Cardiac septum (tissue), 1 donor: ENCODE results near the gene UGGT2. TPM values are rescaled to one million over a fixed set of nuclear protein-coding genes. Genes with fewer than 3 reads are reported as not detected.
"Not testable (repeated sequence)": the region's sequence is repeated elsewhere in the genome, so short reads cannot be mapped to it uniquely, and the experiment has no call there.

Source experiments
- DNase-seq: peaks from one replicate; pipeline ENCODE4 v3.0.0-alpha.2; 2020; ENCODE audit warnings: low spot score
- intact Hi-C: fragments of 100-400 bp; cut with DNase I; formaldehyde crosslinking; loops from one replicate; pipeline ENCODE4 v1.14.0; 2022
- total RNA-seq: library from RNA; stranded (reverse); fragmentation: NEBNext Ultra II Directional; extraction: Animal tissue kit (Norgen Biotek cat#: 25700); gene quantifications from one replicate; pipeline ENCODE4 v1.2.1, GENCODE V29; 2021
- donor health status: DM: no; HTN: no; CAD: no.

Gene UGGT2
- total RNA-seq, 1 donor from 2014 or later: 13.9 TPM

DNA sequence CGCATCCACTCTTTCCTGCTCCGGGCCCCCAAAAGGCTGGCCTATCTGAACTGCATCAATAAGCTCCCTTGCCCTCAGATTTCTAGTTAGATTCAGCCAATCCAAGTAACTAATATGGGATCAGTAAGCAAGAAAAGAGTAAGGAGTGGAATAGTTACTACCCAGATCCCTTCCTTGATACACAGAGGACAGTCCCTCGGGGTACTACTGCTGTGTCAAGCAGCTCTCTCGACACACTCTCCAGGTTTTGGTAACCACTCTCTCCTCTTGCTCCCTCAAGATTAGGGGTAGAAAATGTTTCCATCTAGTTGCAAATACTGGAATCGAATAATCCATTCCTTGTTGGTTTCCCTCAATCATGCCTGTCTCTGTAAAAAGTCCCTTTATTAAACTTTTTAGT lies 65.4 kb downstream of the UGGT2 start:
- intact Hi-C loops: no loop called here
- no peak for DNase-seq

DNA sequence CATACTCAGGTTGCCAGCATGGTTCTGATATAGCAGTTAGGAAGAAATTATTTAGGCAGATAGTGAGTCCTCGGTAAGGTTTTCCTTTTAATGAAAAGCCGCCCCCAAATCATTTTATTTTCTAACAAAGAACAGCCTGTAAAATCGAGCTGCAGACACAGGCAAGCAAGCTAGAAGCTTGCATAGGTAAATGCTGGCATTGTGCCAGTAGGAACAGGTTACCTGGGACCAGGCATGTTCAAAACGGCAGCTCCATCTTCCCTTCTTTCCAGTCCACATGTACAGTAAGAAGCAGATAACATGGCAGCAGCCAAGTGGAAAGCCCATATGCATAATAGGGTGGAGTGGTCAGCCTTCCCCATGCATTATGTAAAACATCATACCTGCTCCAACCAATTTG lies 71.1 kb downstream of the UGGT2 start:
- intact Hi-C loops: no loop called here
- DNase-seq: no peak

DNA sequence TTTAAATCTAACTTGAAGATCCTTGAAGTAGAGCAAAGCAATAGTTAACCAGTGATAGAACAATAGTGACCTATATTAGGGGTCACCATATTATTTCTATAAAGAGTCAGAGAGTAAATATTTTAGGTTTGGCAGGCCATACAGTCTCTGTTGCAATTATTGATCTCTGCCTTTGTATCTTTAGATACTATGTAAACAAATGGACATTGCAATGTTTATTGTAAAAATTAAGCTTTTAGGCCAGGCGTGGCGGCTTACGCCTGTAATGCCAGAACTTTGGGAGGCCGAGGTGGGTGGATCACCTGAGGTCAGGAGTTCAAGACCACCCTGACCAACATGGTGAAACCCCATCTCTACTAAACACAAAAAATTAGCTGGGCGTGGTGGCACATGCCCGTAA lies 80.5 kb downstream of the UGGT2 start:
- DNase-seq: not testable (repeated sequence)

DNA sequence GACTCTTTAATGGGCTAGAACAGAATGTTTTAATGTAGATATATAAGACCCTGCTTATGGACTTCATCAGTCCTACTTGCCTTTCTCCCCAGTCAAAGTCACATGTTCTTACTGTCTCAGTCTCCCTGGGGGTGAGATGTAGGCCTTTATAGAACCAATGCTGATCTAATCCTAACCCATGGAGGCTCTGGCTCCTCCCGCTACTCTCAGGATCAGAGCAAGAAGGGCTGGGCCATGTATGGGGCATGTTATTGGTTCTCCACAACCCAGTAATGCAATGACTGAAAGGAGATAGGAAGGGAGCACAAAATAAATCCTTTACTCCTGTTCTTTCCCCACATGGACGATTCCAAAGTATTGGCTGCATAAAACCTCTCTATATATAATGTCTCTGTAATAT lies 82.3 kb downstream of the UGGT2 start:
- intact Hi-C loops: no loop called here
- no peak for DNase-seq

More for the DNA sequence above, 80.5 kb downstream of the UGGT2 start:
- intact Hi-C loops: not testable (repeated sequence)

DNA sequence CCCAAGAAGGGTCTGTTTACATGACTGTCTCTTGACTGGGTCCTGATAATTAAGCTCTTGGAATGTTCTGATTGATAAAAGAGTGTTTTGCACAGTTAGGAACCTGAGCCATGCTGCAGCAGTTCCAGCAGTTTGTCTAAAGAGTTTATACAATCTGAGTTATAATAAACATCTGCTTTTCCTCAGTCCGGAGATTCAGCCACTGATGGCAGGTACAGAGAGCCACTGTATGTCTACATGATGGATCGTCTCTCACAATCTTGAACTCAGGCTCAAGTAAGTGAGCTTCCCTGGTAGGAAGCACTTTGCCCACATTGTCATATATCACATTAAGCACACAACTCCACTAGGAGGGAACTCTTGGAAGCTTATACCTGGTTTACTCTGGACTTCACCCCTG lies 84.3 kb downstream of the UGGT2 start:
- intact Hi-C loops: no loop called here
- DNase-seq: no peak

DNA sequence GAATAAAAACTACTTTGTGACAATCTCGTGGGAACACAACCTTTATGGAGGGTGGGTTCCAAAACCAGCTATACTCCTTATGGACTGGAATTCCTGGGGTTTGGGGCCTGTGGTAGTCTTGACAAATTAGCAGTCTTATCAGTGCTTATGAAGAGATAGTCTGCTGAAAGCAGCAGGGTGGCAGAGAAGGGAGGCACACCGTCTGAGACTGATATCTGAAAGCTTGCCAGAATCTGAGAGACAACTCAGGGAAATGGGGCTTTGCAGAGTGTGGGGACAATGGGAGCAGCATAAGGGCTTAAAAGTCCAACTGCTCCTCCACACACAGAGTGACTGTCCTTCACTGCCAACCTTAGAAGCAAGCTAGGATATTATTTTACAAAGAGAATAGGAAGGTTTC lies 95.9 kb downstream of the UGGT2 start:
- intact Hi-C loops: no loop called here
- DNase-seq: no peak

DNA sequence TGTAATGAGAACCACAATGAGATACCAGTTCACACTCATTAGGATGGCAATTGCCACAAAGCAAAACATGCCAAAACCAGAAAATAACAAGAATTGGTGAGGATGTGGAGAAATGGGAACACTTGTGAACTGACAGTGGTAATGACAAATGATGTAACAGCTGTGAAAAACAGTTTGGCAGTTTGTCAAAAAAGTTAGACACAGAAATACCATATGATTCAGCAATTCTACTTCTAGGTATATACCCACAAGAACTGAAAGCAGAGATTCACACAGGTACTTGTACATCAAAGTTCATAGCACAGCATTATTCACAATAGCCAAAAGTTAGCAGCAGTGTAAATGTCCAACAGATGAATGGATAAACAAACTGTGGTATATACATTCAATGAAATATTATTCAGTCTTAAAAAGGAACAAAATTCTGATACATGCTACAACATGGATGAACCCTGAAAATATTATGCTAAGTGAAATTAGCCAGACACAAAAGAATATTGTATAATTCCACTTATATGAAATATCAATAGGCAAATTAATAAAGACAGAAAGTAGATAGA lies 96.5 kb downstream of the UGGT2 start:
- no peak for DNase-seq
- intact Hi-C loops: no loop called here

DNA sequence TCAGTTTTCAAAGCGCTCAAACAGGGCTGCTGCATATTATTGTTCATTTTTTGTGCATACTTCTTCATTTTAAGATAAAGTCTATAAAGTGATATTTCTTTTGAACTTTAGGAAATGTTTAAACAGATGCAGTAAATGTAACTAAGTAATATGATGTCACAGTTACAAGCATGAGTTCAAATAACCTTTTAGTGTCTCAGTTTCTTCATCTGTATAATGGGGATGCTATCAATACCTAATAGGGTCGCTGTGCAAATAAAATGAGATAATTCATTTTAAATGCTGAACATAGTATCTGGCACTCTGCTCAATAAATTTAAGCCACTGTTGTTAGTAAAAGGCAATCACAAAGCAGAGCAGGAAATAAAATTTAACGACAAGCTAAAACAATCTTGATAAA lies 97.5 kb downstream of the UGGT2 start:
- intact Hi-C loops: no loop called here

DNA sequence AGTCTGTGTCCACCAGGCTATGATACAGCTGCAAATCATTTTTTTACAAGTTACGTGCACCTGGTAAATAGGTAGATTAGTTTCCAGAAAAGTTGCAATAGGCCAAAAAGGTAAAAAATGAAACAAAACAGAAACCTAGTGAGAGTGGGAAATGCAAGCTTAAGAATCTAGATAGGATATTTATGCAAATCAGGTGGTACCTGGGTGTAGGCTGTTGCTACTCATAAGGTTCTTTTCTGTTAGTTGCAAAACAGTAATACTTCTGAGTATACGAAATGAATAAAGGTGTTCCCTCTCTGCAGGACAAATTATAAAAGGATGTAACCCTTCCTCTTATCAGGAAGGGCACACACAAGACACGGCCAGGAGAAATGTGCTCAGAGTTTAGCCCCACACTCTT lies 97.9 kb downstream of the UGGT2 start:
- no peak for DNase-seq
- intact Hi-C loops: no loop called here

More for the DNA sequence above, 97.5 kb downstream of the UGGT2 start:
- no peak for DNase-seq

DNA sequence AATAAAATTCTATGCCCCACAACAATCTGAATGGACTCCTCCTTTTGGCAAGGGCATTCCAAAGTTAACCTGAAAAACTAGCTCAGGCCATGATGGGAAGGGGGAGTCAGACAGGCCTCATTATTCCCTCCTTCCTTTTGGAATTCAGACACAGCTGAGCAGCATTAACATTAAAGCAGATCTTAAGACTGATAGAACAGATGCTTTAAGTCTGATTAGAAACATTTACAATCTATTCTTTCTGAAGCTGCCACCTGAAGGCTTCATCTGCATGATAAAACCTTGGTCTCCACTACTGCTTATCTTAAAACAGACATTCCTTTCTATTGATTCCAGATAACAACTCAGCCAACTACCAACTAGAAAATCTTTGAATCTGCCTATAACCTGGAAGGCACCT lies 98.9 kb downstream of the UGGT2 start:
- DNase-seq: no peak
- intact Hi-C loops: no loop called here

DNA sequence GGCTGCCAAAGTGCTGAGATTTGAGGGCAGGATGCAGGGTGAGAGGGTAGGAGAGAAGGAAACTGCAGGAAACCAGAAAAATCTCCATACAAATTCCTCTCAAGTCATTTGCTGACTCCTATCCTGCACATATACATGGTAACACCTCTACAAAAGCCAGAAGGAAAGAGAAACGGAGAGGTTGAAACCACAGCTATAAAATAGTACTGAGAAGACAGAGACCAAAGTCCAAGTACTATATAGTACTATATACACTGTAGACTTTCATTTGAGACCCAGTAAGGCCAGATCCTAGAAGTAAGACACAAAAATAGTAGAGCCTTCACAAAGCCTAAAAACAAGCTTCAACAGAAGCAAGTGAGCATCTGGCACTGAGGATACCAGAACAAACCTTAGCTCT lies 103.1 kb downstream of the UGGT2 start:
- intact Hi-C loops: no loop called here
- no peak for DNase-seq

DNA sequence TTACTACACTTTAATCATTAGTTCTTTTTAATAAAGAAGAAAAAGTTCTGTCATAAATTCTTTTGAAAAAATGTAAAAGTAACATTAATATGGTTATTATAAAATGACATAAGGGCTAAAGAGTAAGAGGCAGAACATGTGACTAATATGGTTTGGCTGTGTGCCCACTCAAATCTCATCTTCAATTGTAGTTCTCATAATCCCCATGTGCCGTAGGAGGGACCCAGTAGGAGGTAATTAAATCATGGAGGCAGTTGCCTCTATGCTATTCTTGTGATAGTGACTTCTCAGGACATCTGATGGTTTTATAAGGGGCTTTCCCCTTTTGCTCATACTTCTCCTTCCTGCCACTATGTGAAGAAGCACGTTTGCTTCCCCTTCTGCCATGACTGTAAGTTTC lies 104.5 kb downstream of the UGGT2 start:
- no peak for DNase-seq
- intact Hi-C loops: no loop called here

DNA sequence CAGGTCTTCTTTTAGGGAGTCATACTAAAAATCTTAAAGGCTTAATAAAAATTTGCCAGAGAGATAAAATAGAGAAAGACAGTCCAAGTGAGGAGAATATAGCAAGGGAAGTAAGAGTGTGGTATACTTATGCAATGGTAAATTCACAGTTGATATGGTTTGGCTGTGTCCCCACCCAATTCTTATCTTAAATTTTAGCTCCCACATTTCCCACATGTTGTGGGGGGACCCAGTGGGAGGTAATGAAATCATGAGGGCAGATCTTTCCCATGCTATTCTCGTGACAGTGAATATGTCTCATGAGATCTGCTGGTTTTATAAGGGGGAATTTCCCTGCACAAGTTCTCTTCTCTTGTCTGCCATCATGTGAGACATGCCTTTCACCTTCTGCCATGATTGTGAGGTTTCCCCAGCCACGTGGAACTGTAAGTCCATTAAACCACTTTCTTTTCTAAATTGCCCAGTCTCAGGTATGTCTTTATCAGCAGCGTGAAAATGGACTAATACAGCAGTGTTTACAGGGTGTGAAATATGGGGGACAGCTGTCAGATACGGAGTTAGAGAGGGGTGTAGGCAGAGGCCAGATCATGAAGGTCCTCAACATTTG lies 115.4 kb downstream of the UGGT2 start:
- intact Hi-C loops: no loop called here
- no peak for DNase-seq

DNA sequence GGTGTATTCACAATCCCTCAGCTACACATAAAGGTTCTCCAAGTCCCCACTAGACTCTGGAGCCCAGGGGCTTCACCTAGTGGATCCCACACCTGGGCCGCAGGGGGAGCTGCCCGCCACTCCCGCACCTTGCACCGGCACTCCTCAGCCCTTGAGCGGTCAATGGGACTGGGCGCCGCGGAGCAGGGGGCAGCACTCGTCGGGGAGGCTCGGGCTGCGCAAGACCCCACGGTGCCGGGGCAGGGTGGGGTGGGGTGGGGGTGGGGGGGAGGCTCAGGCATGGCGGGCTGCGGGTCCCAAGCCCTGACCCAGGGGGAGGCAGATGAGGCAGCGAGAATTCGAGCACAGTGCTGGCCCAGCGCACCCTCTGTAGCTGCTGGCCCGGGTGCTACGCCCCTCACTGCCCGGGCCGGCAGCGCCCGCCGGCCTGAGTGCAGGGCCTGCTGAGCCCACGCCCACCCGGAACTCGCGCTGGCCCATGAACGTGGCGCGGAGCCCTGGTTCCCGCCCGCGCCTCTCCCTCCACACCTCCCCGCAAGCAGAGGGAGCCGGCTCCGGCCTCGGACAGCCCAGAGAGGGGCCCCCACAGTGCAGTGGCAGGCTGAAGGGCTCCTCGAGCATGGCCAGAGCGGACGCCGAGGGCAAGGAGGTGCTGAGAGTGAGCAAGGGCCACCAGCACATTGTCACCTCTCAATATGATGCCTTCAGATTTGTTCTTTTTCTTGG lies 121.7 kb downstream of the UGGT2 start:
- no peak for DNase-seq
- intact Hi-C loops: no loop called here

DNA sequence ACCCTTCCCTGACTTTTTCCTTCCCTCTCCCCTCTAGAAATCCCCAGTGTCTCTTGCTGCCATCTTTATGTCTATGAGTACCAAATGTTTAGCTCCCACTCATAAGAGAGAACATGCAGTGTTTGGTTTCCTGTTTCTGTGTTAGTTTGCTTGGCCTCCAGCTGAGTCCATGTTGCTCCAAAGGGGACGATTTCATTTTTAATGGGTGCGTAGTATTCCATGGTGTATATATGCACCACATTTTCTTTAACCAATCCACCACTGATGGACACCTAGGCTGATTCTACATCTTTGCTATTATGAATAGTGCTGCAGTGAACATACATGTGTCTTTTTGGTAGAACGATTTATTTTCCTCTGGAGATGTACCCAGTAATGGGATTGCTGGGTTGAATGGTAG lies 123.8 kb downstream of the UGGT2 start:
- DNase-seq: no peak
- intact Hi-C loops: no loop called here

DNA sequence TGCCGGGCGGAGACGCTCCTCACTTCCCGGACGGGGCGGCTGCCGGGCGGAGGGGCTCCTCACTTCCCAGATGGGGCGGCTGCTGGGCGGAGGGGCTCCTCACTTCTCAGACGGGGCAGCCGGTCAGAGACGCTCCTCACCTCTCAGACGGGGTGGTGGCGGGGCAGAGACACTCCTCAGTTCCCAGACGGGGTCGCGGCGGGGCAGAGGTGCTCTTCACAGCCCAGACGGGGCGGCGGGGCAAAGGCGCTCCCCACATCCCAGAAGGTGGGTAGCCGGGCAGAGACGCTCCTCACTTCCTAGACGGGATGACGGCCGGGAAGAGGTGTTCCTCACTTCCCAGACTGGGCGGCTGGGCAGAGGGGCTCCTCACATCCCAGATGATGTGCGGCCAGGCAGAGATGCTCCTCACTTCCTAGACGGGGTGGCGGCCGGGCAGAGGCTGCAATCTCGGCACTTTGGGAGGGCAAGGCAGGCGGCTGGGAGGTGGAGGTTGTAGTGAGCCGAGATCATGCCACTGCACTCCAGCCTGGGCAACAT lies 124.8 kb downstream of the UGGT2 start:
- intact Hi-C loops, DNase-seq: not testable (repeated sequence)

DNA sequence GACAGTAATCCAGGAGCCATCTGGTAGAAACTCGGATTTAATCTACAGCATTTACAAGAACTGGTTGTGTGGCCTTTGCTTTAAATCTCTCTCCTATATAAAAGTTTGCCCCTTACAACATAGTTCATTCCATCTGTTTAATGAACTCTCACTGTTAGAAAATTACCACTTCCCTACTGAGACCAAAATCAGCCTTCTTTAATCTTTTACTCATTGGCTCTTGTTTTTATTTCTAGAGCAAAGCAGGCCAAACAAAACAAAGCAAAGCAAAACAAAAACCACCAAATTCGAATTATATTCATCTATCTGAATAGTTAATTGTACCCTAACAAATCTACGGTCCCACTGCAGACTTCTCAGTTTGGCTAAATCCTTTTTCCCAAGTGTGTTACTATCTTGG lies 127.0 kb downstream of the UGGT2 start:
- intact Hi-C loops: no loop called here
- no peak for DNase-seq

DNA sequence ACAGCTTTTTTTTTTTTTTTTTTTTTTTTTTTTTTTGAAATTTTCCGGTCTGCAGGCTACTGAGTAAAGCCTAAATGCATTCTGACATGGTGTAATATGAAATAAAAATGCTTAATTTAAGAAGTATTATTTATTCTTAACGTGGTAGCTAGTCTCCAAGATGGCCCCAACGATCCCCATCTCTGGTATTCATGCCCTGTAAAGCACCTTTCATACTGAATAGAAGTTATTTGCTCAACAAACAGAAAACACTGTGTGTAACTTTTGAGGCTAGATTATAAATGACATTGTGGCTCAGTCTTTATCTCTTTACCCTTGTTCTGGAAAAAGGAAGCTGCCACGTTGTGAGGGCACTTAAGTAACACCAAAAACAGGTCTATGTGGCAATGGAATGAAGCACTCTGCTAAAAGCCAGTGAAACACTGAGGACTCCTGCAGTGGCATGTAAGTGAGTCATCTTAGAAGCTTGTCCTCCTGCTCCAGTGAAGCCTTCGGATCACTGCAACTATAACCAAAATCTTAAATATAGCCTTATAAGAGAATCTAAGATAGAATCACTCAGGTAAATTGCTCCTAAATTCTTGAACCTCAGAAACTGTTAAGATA lies 128.7 kb downstream of the UGGT2 start:
- intact Hi-C loops: no loop called here
- no peak for DNase-seq

DNA sequence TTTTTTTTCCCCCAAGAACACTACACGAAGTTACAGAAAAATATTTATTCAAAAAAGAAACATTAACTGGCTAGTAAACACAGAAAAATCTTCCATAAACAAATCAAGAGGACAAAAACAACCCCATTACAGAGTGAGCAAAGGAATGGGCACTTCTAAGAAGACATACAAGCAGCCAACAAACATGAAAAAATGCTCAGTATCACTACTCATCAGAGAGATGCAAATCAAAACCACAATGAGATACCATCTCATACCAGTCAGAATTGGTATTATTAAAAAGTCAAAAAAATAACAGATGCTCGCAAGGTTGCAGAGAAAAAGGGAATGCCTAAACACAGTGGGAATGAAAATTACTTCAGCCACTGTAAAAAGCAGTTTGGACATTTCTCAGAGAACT lies 131.7 kb downstream of the UGGT2 start:
- intact Hi-C loops: no loop called here

DNA sequence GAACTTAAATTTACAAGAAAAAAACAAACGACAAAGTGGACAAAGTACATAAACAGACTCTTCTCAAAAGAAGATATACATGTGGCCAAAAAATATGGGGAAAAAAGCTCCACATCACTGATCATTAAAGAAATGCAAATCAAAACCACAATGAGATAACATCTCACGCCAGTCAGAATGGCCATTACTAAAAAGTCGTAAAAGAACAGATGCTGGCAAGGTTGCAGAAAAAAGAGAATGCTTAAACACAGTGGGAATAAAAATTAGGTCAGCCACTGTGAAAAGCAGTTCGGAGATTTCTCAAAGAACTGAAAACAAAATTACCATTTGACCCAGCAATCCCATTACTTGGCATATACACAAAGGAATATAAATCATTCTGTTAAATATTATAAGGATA lies 132.7 kb downstream of the UGGT2 start:
- no peak for DNase-seq
- intact Hi-C loops: no loop called here

More for the DNA sequence above, 131.7 kb downstream of the UGGT2 start:
- no peak for DNase-seq

DNA sequence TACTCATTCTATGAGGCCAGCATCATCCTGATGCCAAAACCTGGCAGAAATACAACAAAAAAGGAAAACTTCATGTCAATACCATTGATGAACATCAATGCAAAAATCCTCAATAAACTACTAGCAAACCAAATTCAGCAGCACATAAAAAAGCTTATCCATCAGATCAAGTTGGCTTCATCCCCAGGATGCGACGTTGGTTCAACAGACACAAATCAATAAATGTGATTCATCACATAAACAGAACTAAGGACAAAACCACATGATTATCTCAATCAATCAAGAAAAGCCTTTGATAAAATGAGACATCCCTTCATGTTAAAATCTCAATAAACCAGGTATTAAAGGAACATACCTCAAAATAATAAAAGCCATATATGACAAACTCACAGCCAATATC lies 134.3 kb downstream of the UGGT2 start:
- no peak for DNase-seq
- intact Hi-C loops: no loop called here
